NCI-H2107 treated with DMSO at 0.1 percent for 48 hours (cell line): ENCODE data around the gene SCARF2.
"Not testable (repeated sequence)": the region's sequence is repeated elsewhere in the genome, so short reads cannot be mapped to it uniquely, and the experiment has no call there.

Experiments used
- DNase-seq: peaks from one replicate; lab custom pipeline; 2025; ENCODE audit not compliant: unreplicated experiment; lab: John Stamatoyannopoulos, UW

The SCARF2 gene

DNA sequence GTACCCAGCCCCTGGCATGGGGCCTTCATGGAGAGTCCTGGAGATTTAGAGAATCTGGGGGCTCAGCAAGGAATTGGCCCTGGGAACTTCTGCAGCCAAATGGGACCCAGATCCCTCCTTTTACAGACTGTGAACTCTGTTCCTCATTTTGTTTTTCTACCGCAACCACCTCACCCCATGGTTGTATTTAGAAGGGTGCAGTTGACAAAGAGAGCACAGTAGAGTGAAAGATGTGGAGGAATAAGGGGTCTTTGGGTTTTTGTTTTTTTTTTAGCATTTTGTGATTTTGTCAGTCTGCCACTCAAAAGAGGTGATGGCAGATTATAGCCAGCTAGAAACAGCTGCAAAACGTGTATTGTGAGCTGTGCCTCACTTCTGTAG, 41.7 kb downstream of the SCARF2 start:
- no peak for DNase-seq

DNA sequence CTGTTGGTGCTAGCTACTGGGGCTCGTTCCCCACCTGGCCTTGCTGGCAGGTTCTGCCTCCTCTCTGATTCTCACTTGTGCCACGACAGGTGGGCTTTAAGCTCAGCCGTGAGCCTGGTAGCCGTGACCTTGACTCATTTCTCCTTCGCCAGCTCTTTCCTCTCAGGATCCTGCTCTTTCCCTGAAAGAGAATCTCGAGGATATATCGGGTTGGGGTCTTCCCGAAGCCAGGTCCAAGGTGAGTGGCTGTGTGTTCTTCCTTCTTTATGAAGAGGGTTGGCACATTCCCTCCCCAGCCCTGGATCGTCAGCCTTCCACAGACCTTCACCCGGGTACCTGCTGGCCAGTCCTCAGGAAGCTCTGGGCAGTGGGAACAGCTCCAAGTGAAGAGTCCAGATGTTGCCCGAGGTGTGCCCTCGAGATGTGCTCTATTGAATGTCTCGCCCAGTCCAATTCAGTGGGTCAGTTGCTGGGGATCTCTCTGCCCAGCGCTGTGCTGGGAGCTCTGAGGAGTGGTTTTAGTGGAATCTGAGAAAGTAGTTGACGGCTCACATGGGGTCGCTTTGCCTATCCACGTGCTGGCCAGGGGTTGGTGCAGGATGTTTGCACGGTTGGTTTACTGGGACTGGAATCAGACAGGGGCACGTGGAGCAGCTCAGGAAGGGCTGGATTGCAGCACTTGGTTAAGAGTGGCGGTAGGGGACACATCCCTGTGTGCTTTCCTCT, 42.3 kb downstream of the SCARF2 start:
- no peak for DNase-seq

DNA sequence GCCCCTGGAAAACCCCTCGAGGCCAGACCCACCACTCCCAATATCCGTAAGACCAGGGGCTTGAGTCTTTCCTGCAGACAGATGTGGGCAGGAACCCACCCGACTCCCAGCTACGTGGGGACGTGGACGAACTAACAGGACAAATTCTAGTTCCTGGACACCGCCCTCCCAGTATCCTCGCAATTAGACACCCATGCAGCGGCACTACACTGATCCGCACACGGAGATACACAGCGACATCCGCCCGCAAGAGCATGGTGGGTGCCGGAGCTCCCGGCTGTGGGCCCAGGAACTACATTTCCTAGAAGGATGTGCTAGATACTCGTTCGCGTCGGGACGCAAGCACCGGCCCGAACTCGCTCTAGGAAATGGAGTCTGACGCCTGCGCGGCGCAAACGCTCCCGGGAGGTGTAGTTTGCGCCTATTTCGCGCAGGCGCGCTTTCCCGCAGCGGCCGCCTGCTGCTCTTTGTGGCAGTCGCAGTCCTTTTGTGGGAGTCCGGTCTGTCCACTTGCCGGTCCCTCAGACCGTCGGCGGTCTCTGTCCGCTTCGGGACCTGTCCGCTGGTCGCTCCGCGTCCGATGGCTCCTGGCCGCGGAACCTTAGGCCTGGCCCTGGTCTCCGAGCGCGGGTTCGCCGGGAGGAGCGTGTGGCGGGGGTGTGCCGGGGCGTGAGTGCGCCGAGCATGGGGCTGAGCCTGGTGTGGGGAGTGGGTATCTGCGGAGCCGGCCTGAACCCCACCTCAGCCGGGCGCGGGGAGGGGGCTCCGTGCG, 43.7 kb downstream of the SCARF2 start, which contains the start of gene ZNF74:
ZNF74 (plus strand) TSS at position 447 of the 772 bp plus-strand sequence. CDS start 478 bp downstream, outside the sequence.
- DNase-seq = peak; percentile 67

- no peak for DNase-seq
These were observed 44.5 kb downstream of the SCARF2 start for GRCh38 chr22:20392983-20393704.

DNA sequence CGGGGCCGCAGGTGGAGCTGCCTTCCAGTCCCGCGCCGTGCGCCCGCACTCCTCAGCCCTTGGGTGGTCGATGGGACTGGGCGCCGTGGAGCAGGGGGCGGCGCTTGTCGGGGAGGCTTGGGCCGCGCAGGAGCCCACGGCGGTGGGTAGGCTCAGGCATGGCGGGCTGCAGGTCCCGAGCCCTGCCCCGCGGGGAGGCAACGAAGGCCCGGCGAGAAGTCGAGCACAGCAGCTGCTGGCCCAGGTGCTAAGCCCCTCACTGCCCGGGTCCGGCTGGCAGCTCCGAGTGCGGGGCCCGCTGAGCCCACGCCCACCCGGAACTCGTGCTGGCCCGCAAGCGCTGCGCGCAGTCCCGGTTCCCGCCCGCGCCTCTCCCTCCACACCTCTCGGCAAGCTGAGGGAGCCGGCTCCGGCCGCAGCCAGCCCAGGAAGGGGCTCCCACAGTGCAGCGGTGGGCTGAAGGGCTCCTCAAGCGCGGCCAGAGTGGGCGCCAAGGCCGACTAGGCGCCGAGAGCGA, 45.2 kb downstream of the SCARF2 start:
- not testable (repeated sequence) for DNase-seq

- DNase-seq = no peak
These were observed 46.4 kb downstream of the SCARF2 start for GRCh38 chr22:20391222-20391621.

GRCh38 chr22:20390394-20390907, 47.2 kb downstream of the SCARF2 start:
- DNase-seq = no peak

DNA sequence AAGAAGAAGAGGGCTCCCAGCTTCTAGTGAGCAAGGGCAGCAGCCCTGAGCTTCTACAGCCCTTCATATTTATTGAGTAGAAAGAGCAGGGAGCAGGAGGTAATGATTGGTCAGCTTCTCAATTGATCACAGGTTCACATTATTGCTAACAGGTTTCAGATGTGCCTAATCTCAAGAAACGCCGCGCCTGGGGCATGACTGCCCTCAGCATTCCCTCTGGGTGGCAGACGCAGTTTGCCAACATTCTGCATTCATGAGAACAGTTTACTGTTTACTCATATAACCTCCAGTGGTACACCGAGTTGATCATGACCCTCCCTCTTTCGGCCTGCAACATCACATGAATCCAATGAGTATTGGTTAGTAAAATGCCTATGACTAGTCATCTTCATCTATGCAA, 48.3 kb downstream of the SCARF2 start:
- DNase-seq = no peak

GRCh38 chr22:20388200-20388599, 49.4 kb downstream of the SCARF2 start:
- DNase-seq = no peak

GRCh38 chr22:20386972-20387371, 50.7 kb downstream of the SCARF2 start:
- DNase-seq = no peak

DNA sequence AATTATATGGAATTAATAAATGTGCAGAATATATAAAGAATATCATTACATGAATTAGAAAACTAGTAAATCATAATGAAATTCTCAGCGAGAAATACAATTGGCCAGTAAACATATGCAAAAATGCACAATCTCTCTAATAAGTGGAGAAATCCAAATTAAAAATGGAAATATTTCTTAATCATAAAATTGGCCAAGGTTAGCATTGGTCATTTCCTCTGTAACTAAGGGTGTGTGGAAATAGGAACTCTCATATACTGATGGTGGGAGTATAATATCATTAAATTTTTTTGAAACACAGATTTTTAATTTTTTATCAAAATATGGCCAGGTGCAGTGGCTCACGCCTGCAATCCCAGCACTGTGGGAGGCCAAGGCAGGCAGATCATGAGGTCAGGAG, 51.3 kb downstream of the SCARF2 start:
- no peak for DNase-seq

DNA sequence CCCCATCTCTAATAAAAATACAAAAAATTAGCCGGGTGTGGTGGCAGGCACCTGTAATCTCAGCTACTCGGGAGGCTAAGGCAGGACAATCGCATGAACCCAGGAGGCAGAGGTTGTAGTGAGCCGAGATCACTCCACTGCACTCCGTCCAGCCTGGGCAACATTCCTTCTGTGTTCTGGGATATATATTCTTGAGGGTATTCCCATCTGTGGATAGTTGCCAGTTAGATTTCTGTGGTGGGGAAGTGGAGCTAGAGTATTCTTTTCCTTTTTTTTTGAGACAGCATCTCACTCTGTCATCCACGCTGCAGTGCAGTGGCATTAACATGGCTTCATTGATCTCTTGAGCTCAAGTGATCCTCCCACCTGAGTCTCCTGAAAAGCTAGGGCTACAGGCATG, 52.8 kb downstream of the SCARF2 start:
- DNase-seq = no peak

- no peak for DNase-seq
These were observed 53.5 kb downstream of the SCARF2 start for GRCh38 chr22:20384171-20384570.

DNA sequence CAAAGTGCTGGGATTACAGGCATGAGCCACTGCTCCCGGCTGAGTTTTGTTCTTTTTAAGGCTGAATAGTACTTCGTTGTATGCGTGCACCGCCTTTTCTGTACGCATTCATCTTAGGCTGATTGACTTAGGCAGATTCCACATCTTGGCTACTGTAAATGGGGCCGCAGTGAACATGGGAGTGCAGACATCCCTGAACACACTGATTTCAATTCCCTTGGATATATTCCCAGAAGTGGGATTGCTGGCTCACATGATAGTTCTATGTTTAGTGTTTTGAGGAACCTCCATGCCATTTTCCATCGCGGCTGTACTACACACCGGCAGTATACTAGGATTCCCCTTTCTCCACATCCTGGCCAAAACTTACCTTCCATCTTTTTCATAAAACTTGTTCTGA, 54.1 kb downstream of the SCARF2 start:
- no peak for DNase-seq

DNA sequence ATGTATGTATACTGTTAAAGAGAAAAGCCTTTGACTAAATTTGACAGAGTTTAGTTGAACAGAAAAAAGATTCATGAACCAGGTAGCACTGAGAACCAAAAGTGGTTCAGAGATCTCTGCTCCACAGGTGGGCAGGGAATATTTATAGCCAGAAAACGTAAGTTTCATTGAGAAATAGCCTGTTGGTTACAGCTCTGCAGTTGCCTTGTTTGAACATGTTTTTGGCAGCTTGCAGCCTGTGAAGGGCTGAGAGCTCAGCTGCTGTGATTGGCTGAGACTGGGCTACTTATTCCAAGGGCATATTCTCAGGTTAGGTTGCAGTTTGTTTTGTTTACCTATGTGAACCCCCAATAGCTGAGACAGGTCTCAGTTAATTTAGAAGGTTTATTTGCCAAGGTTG, 57.1 kb downstream of the SCARF2 start:
- DNase-seq = no peak

GRCh38 chr22:20378684-20379083, 58.9 kb downstream of the SCARF2 start:
- DNase-seq = not testable (repeated sequence)

- no peak for DNase-seq
These were observed 59.5 kb downstream of the SCARF2 start for GRCh38 chr22:20378110-20378509.

DNA sequence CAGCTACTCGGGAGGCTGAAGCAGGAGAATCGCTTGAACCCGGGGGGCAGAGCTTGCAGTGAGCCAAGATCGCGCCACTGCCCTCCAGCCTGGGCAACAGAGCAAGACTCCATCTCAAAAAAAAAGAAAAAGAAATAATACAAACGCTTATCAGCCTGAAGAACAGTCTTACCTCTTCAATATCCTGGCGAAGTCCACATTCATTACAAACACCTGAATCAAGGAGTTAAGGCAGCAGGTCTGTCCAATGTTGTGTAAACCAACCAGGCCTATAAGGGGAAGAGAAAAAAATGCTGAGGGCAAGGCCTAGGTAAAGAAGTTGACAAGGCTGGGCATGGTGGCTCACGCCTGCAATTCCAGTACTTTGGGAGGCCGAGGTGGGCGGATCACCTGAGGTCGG, 60.6 kb downstream of the SCARF2 start:
- not testable (repeated sequence) for DNase-seq

GRCh38 chr22:20376281-20376680, 61.3 kb downstream of the SCARF2 start:
- not testable (repeated sequence) for DNase-seq
